Right lobe of liver (tissue), 6 donors: ENCODE measurements around the gene PDGFA. TPM values are rescaled to one million over a fixed set of nuclear protein-coding genes. Genes with fewer than 3 reads are reported as not detected.

Experiments used
- ATAC-seq, 4 donors: fragments of 200-7000 bp; cut with Tn5 transposase; one replicate each; pipeline ENCODE4 v1.9.1; 2020; ENCODE audit warnings: mild to moderate bottlenecking in 4 of 4, moderate library complexity in 4 of 4
- DNase-seq, 3 donors: peaks; one replicate each; pipeline ENCODE4 v3.0.0-alpha.2; 2020
- H3K27ac ChIP-seq, 3 donors: fragments of 200-600 bp; one replicate each; pipeline ENCODE4 v1.8.0; 2022
- H3K27me3 ChIP-seq, 2 donors: fragments of 200-600 bp; one replicate each; pipeline ENCODE4 v1.8.0; 2022
- H3K36me3 ChIP-seq, 4 donors: fragments of 200-600 bp; sonication (generic) in 1 of 4; one replicate each; pipeline versions ENCODE4 v1.5.1 to v1.8.0; 2017 to 2022; ENCODE audit warnings: control low read depth in 1 of 4
- H3K4me1 ChIP-seq, 4 donors: fragments of 200-600 bp; sonication (generic) in 1 of 4; one replicate each; pipeline versions ENCODE4 v1.5.1 to v1.8.0; 2017 to 2022; ENCODE audit warnings: control low read depth in 1 of 4
- H3K4me3 ChIP-seq, 3 donors: fragments of 200-600 bp; one replicate each; pipeline ENCODE4 v1.8.0; 2022
- H3K9me3 ChIP-seq, 4 donors: fragments of 200-600 bp; sonication (generic) in 1 of 4; one replicate each; pipeline versions ENCODE4 v1.5.1 to v1.8.0; 2017 to 2022; ENCODE audit warnings: control low read depth in 1 of 4
- CTCF ChIP-seq, 4 donors: fragments of 200-600 bp in 3 of 4; fragments of 450-650 bp in 1 of 4; IDR thresholded peaks; one replicate each; pipeline versions ENCODE4 v1.5.1 to v1.8.0; 2016 to 2022; ENCODE audit warnings: antibody characterized with exemption in 4 of 4, mild to moderate bottlenecking in 2 of 4
- POLR2A ChIP-seq: fragments of 450-650 bp; IDR thresholded peaks from one replicate; pipeline ENCODE4 v1.6.1; 2017; ENCODE audit warnings: antibody characterized with exemption, mild to moderate bottlenecking
- WGBS: methylation state at CpG from one replicate; pipeline ENCODE4 v1.1.6; 2018; ENCODE audit warnings: low coverage, low lambda C conversion rate; ENCODE audit not compliant: insufficient coverage; ENCODE audit errors: missing lambda C conversion rate; 5-methylcytosine and 5-hydroxymethylcytosine counted together
- intact Hi-C, 2 donors: fragments of 100-400 bp; cut with DNase I; formaldehyde crosslinking; loops; one replicate each; pipeline versions ENCODE4 v1.11.2 to v1.14.1; 2022
- total RNA-seq, 6 experiments: library from RNA; depleted of rRNA in 2 of 6; stranded (reverse); fragments of >200 nt in 2 of 6; fragmentation: NEBNext Ultra II Directional in 3 of 6; extraction: Animal tissue kit (Norgen Biotek cat#: 25700) in 3 of 6; gene quantifications; one replicate each; pipeline versions ENCODE4 v1.1.0 to v1.2.4, GENCODE V29; 2016 to 2023
- donor health status: DM: no; HTN: yes; CAD: no.
- donor health status: DM: no; HTN: no; CAD: no.
- donor health status: DM: no; HTN: no; CAD: no.
- donor health status: DM: no; HTN: yes; CAD: no.
- donor health status: DM: no; HTN: yes; CAD: no.

The PDGFA gene
- total RNA-seq, 6 experiments from 2014 or later = 2.3 to 20.9 (median 8.4) TPM

DNA sequence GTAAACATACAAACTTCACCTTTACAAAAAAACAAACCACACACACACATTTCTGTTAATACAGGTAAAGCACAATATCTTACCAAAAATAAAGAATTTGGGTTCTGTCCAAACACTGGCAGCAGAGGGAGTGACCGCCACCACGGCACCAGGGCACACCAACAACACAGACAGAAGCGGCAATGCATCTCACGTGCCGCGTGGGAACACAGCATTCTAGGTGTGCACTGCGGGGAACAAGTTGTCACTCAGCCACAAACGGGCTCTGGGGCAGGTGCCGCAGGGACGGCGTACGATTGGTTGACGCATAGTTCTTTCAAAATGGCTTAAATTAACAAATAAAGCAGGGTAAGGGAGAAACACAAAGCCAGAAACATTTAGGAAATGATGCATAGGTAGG lies 22.3 kb downstream of the PDGFA start:
- Histone ChIP-seq H3K4me1 (no peaks in the 10 kb centered on the region), H3K36me3 (no peaks in the 10 kb centered on the region), H3K9me3 (no peaks in the 10 kb centered on the region), H3K27ac (no peak overlapping the region), H3K27me3 (no peaks in the 10 kb centered on the region), H3K4me3 (no peak overlapping the region)
- 94% methylated on average over 13 of the region's 13 CpGs for WGBS
- peak in 2 of 3 donors; percentile 17 to 24 for DNase-seq
- no peak for ATAC-seq
- intact Hi-C loops = no loop called here
- TF ChIP-seq CTCF (IDR thresholded peaks at IDR 0.05) (no peak), POLR2A (no peak)

- no peak overlapping the region for H3K27ac ChIP-seq
- intact Hi-C loops = no loop called here
- peak in 2 of 3 donors; percentile 16 to 36 for DNase-seq
- no peaks in the 10 kb centered on the region for H3K9me3 ChIP-seq
- H3K4me3 ChIP-seq = no peak overlapping the region
- no peaks in the 10 kb centered on the region for H3K4me1 ChIP-seq
- WGBS = 73% methylated on average over 10 of the region's 24 CpGs
- H3K36me3 ChIP-seq = no peaks in the 10 kb centered on the region
- no peak for ATAC-seq
- no peaks in the 10 kb centered on the region for H3K27me3 ChIP-seq
- TF ChIP-seq CTCF (IDR thresholded peaks at IDR 0.05) (no peak), POLR2A (no peak)
These were observed 22.9 kb downstream of the PDGFA start for GRCh38 chr7:496528-497295.

DNA sequence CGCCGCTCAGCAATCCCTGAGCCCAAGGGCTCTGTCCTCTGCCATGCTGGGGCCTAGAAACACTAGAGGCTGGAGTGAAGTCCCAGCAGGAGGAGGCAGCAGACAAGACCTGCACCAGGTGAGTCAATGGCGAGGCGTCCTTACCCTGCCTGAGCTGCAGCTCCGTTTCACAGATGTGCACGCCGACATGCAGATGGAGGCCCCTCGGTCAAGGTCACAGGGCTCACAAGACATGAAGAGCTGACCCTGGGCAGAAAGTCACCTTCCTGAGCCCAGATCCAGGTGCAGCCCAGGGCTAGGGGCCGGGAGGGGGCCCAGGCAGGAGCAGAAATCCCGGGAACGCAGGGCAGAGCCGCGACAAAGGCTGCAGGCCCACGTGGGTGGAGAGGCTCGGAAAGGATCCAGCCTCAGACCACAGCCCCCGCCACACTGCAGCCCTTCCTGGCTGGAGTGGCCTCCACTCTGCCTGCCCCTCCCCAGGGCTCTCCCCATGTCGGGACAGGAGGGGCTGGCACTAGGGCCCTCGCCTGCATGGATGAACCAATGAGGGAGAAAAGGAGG lies 23.8 kb downstream of the PDGFA start:
- Histone ChIP-seq H3K36me3 (no peaks in the 10 kb centered on the region), H3K4me1 (no peaks in the 10 kb centered on the region), H3K9me3 (no peaks in the 10 kb centered on the region), H3K4me3 (no peak overlapping the region), H3K27ac (no peak overlapping the region), H3K27me3 (no peaks in the 10 kb centered on the region)
- ATAC-seq (no peak), DNase-seq (peak in 2 of 3 donors; percentile 21 to 46)
- WGBS = 40% methylated on average over 1 of the region's 18 CpGs
- no peak for TF ChIP-seq POLR2A
- no peak for TF ChIP-seq CTCF (IDR thresholded peaks at IDR 0.05)
- intact Hi-C loops = no loop called here

DNA sequence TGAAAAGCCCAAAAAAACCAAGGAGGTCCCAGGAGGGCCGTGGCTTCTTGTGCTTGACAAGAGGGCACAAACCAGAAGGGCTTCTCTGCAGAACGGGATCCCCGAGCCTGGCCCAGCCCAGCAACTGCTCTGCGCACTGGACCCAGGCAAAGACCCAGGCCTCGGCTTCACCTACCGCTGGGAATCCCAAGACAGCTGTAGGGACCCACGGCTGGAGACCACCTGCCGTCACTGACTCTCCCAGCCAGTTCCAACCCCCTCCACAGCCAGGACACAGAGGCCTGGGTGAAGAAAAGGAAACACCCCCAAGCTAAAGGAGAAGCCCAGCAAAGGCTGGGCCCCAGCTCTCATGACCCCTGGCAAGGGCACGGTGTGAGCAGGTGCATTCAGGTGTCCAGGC lies 24.3 kb downstream of the PDGFA start:
- TF ChIP-seq POLR2A (no peak), CTCF (IDR thresholded peaks at IDR 0.05) (no peak)
- H3K4me1 ChIP-seq = no peaks in the 10 kb centered on the region
- H3K4me3 ChIP-seq = no peak overlapping the region
- no peaks in the 10 kb centered on the region for H3K36me3 ChIP-seq
- H3K9me3 ChIP-seq = no peaks in the 10 kb centered on the region
- no peak overlapping the region for H3K27ac ChIP-seq
- 100% methylated on average over 2 of the region's 9 CpGs for WGBS
- H3K27me3 ChIP-seq = no peaks in the 10 kb centered on the region
- intact Hi-C loops = no loop called here
- DNase-seq (peak in 1 of 3 donors; percentile 40), ATAC-seq (no peak)
